Measurements from ENCODE around the gene EVX1.

EVX1 gene

DNA sequence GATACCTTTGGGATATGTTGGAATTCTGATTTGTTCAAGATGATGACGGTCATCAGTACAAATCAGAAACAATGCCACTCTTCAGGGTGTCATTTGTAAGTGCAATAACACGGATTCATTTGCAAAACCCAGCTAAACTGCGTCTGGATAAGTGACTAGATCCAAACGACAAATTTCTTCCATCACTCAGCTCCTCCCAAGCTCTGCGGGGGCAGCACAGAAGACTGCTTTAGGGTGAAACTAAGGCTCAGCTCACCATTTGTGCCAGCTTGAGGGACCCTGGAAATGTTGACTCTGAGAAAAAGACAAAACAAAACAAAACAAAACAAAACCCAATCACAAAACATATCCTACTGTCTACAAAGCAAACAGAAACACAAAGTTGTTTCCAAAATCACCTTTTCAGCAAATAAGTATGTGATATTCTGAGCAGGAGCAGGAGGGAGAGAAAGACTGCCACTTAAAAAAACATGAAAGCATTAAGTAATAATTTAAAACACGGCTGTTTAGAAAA lies 8.0 kb downstream of the EVX1 start:
- no peak for DNase-seq

DNA sequence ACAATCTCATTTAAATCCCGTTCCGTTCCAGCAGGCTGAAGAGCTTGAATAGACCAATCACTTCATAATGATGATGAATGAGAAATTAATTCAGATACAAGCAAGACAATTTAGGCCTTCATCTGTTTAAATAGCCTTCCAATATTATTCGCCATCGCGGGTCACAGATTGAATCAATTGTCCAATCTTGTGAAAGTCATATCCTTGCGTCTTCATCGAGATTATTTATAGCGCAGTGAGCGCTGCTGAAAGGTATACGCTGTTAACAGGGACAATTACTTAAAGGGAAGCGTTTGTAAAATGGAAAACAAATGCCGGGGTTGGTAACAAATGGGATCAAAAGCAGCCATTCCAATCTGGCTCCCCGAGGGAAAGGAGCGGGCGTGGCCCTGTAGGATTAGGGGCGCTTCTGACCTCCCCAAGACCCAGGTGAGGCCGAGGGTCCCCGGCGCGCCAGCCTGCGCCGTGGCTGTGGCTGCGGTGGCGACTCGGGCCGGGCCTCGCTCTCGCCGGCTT lies 8.6 kb downstream of the EVX1 start:
- DNase-seq = no peak

DNA sequence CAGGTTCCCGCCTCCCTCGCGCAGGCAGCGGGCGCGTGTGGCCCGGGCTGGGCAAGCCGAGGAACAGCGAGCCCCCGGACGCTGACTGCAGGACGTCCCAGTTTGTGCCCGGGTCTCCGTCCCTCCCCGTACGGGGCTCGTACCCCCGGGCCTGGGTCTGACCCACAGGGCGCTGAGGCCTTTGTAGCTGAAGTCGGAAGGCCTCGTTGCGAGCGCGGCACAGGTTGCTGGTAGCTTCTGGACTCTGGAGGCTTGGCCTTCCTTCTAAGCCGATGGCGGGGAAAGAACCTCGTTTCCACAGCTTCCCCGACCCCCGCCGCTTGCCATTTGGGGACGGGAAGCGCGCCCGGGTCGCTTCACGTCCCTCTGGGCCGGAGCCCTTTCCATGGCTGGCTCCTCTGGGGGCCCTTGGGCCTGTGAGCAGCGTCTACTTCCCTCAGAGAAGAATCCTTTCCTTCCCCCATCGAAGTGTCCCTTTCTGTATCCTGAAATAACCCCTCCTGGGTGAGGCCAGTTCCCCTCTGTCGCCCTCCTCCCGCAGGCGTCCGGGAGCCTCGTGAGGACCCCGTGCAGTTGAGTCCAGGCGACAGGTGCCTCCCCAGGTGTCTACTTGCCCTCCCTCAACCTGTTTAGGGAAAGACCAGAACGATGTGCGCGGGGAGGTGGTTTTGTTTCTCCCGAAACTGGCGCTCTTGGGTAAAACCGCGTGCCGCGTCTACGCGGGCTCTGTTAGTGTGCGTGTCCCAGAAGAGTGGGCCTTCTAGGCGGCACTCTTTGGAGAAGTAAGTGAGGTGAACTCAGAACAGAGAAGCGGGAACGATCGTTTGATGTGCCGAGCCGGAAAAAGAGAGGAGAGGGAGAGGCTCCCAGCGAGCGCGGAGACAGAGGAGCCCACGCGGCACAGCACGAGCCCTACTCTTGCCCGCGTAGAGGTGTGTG lies 9.3 kb downstream of the EVX1 start:
- no peak for DNase-seq

DNA sequence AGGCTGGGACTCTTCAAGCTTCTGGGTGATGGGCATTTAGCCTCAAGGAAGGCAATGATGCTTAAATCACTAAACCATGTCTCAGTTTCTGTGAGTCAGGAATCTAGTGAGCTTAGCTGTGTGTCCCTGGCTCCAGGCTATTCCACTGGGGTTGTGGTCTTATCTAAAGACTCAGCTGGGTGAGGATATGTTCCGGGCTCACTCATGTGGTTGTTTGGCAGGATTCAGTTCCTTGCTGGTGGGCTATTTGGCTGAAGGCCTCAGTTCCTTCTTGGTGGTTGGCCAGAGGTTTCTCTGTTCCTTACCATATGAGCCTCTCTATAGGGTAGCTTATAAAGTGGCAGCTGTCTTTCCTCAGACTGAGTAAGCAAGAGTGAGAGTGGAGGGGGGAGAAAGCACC lies 12.0 kb downstream of the EVX1 start:
- no peak for DNase-seq

DNA sequence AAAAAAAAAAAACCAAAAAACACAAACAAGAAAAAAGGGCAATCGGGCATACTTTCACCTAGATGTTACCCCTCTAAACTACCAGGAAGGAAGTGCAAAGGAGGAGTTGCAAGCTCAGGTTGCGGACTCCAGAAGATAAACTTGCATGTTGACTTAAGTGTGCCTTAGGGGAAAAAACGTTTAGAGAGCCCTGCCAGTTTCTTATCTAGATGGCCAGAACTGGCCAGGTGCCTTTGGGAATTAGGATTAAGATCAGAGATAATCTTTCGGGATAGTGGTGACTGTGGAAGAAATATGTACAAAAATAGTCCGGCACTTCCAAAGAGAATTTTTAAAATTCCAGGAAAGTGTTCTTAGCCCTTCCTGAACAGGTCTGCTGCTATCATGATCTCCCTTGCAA lies 17.6 kb downstream of the EVX1 start:
- no peak for DNase-seq

DNA sequence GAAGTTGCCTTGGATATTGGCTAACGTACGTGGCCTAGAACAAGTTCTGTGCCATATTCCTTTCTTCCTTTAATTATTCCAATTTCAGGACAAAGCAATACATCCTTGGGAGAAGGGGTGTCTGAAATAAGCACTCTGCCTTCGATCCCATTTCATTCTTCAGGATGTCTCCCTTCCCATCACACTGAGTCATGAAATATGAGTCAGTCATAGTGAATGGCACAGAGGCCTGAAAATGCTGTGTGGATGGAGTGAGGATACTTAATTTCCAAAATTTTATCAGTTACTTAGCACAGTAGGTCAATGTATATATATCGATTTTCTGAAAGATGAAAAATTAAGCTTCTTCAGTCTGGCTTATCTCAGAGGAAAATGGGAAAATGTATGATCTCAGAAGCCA lies 19.5 kb downstream of the EVX1 start:
- no peak for DNase-seq

DNA sequence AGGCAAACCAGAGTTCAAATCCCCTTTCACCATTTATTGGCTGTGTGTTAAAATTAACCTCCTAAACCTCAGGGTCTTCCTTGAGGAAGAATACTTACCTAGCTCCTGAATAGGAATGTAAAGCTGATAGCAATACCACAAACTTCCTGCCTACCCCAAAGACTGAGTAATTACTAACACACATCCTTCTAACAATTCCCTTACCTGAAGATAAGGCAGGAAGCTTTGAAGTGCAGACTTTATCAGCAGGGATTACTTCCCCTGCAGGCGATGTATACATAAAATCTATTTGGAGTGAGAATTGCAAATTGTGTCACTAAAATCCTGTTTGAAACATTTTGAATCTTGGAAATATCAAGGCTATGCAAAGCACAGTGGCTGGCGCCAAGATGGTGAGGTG lies 21.2 kb downstream of the EVX1 start:
- no peak for DNase-seq

DNA sequence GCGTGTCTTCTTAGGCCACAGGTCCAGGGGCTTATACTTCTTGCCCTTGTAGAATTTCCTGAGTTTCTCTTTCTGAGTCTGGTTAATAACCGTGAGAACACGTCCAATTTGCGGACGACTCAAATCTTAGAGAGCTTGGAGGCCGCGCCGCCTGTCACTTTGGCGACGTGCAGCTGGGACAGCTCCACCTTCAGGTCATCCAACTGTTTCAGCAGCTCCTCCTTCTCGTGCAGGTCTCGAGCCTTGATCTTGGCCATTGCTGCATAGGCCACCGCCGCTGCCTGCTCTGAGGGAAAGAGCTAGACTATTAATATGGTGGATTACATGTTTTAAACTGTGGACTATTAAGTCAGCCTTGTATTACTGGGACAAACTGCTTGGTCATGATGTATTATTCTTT lies 26.9 kb downstream of the EVX1 start:
- DNase-seq = no peak

DNA sequence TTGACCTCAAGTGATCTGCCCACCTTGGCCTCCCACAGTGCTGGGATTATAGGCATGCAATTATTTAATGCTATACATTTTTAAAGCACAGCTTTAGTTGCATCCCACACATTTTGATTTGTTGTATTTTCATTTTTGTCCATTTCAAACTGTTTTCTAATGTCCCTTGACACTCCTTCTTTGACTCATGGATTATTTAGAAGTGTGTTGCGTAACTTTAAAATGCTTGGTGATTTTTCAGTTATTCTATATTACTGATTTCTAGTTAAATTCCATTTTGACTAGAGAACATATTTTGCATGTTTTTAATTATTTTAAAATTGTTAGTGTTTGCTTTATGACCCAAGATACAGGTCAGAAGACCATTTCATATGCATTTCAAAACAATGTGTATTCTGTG lies 28.8 kb downstream of the EVX1 start:
- DNase-seq = no peak

DNA sequence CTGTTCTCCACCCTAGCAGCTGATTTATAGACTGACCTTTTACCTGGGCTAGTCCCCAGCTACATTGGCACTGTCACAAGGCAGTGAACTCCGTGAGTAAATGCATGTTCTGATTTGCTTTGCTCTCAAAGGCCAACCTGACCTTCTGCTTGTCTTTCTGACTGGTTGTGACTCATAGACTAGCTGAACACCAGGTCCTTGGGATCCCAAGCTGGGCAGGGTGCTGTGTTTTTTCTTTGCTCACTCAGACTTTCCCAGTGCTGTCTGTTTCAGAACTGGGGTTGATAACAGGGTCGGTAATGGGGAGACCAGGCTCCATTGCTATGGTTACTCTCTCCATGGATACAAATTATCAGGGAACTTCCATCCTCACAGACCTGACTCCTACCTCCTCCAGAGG lies 35.0 kb downstream of the EVX1 start:
- no peak for DNase-seq

DNA sequence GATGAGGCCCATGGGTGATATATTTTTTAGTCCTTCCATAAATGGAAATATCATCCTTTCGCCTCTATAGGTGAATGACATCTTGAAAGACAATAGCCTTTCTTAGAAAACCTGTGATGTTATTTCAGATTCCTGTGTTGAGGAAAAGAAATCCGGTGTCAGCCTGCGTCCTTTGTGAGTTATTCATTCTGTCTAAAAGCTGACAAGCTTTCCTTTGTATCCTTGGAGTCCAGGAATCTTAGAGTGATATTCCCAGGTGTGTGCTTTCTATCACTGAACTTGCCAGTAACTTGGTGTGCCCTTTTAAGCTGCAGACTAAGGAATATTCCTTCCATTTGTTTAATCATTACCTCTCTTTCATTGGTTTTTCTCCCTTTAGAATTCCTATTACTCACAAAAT lies 41.0 kb downstream of the EVX1 start:
- DNase-seq = no peak

DNA sequence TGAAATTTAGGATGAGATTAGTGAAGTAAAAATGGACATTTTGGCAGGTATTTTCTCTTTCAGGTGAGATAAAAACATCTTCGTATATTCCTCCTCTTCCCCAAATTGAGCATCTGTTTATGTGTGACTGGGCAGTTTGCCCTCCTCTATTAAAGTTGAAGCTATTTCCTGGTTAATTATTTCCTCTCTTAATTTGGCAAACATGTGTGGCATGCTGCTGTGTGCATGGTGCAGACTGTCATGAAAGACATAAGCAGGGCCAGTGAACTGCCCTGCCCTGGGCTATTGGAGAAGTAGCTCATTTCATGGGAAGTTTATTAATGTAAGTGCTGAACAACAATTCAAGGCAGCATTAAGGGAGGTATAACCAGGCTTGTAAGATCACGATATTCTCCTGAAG lies 52.6 kb downstream of the EVX1 start:
- DNase-seq = no peak

DNA sequence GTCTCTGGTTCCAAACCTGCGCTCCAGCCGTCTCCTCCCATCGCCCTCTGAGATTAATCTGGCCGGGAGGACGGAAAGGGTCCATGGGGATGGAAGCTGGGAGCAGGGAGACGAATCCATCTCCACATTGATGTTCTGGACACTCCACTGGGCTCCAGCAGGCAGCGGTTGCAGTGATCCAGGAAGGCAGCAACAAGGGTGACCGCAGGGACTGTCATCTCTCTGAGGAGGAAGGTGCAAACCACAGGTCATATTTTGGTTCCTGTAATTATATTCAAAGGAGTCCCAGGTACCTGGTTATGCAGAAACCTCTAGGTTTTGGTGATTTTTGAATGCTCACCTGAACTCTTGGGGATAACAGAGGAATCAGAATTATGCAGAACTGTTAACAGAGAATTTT lies 54.8 kb downstream of the EVX1 start:
- no peak for DNase-seq

All from 8988T (cell line).